CD4-positive, alpha-beta T cell treated with Interleukin-12 subunit alpha and Interleukin-12 subunit beta, for 1 hour (primary cell): Measurements from ENCODE around the gene ANKRD6.

Experiments used
- DNase-seq: peaks from one replicate; pipeline ENCODE4 v3.0.0-alpha.2; 2020

Gene ANKRD6

GRCh38 chr6:89667872-89668556, 235.1 kb downstream of the ANKRD6 start:
- DNase-seq: no peak

- DNase-seq: no peak
Measured at GRCh38 chr6:89669002-89669401, 236.1 kb downstream of the ANKRD6 start.

- no peak for DNase-seq
Measured at GRCh38 chr6:89670935-89671565, 238.1 kb downstream of the ANKRD6 start.

- no peak for DNase-seq
Measured at GRCh38 chr6:89675949-89676748, 243.2 kb downstream of the ANKRD6 start.

GRCh38 chr6:89678531-89678930, 245.6 kb downstream of the ANKRD6 start:
- DNase-seq: no peak

- no peak for DNase-seq
Measured at GRCh38 chr6:89679215-89680120, 246.5 kb downstream of the ANKRD6 start.

GRCh38 chr6:89680150-89680549, 247.2 kb downstream of the ANKRD6 start:
- DNase-seq: no peak

GRCh38 chr6:89680551-89680950, 247.6 kb downstream of the ANKRD6 start:
- no peak for DNase-seq

GRCh38 chr6:89681983-89682564, 249.1 kb downstream of the ANKRD6 start:
- DNase-seq: no peak

- DNase-seq: no peak
Measured at GRCh38 chr6:89682991-89683390, 250.0 kb downstream of the ANKRD6 start.
